MM.1S (cell line): Measurements from ENCODE around the gene PIEZO1.

Experiments used
- DNase-seq: peaks from one replicate; pipeline ENCODE4 v3.0.0-alpha.2; 2015
- H2AFZ ChIP-seq: fragments of 300-600 bp; sonication (generic); 2 replicates; pipeline ENCODE4 v1.6.0; 2016; ENCODE audit warnings: antibody characterized with exemption, low read length
- H3F3A ChIP-seq: fragments of 300-600 bp; sonication (generic); 2 replicates; pipeline ENCODE4 v1.6.1; 2016; ENCODE audit warnings: mild to moderate bottlenecking, antibody characterized with exemption, low read length, moderate library complexity, mixed read lengths; ENCODE audit not compliant: insufficient read depth
- H3K27ac ChIP-seq: fragments of 300-600 bp; sonication (generic); 2 replicates; pipeline ENCODE4 v1.5.1; 2016; ENCODE audit warnings: mild to moderate bottlenecking, low read length
- H3K27me3 ChIP-seq: fragments of 300-600 bp; sonication (generic); replicated peaks from 2 replicates; pipeline ENCODE4 v1.6.0; 2016; ENCODE audit warnings: low read length; ENCODE audit not compliant: insufficient read depth
- H3K36me3 ChIP-seq: fragments of 300-600 bp; sonication (generic); replicated peaks from 2 replicates; pipeline ENCODE4 v1.6.1; 2016; ENCODE audit warnings: mild to moderate bottlenecking, low read length, mixed read lengths; ENCODE audit not compliant: insufficient read depth
- H3K4me1 ChIP-seq: fragments of 300-600 bp; sonication (generic); 2 replicates; pipeline ENCODE4 v1.6.1; 2016; ENCODE audit warnings: low read length, mixed read lengths
- H3K4me2 ChIP-seq: fragments of 300-600 bp; sonication (generic); 2 replicates; pipeline ENCODE4 v1.6.0; 2016; ENCODE audit warnings: low read depth, low read length
- H3K4me3 ChIP-seq: fragments of 300-600 bp; sonication (generic); 2 replicates; pipeline ENCODE4 v1.5.1; 2016; ENCODE audit warnings: low read length, mixed read lengths
- H3K79me2 ChIP-seq: fragments of 300-600 bp; sonication (generic); 2 replicates; pipeline ENCODE4 v1.6.1; 2016; ENCODE audit warnings: mixed run types, low read length, mixed read lengths
- H3K9ac ChIP-seq: fragments of 300-600 bp; sonication (generic); 2 replicates; pipeline ENCODE4 v1.6.1; 2016; ENCODE audit warnings: low read length, mixed read lengths
- H3K9me2 ChIP-seq: fragments of 300-600 bp; sonication (generic); replicated peaks from 2 replicates; pipeline ENCODE4 v1.6.1; 2016; ENCODE audit warnings: mild to moderate bottlenecking, low read length, mixed read lengths; ENCODE audit not compliant: insufficient read depth
- H3K9me3 ChIP-seq: fragments of 300-600 bp; sonication (generic); replicated peaks from 2 replicates; pipeline ENCODE4 v1.6.1; 2016; ENCODE audit warnings: mild to moderate bottlenecking, low read length, mixed read lengths; ENCODE audit not compliant: insufficient read depth
- H4K20me1 ChIP-seq: fragments of 300-600 bp; sonication (generic); 2 replicates; pipeline ENCODE4 v1.6.1; 2016; ENCODE audit warnings: mild to moderate bottlenecking, low read length, moderate library complexity, mixed read lengths; ENCODE audit not compliant: insufficient read depth
- CTCF ChIP-seq: fragments of 300-600 bp; sonication (generic); IDR thresholded peaks from 2 replicates; pipeline ENCODE4 v1.5.1; 2016; ENCODE audit warnings: antibody characterized with exemption, low read length, mixed read lengths
- EZH2 ChIP-seq: fragments of 300-600 bp; sonication (generic); optimal IDR thresholded peaks from 2 replicates; pipeline ENCODE3; 2017; ENCODE audit warnings: low read depth, mild to moderate bottlenecking, antibody characterized with exemption, low read length, mixed read lengths
- EZH2phosphoT487 ChIP-seq: fragments of 300-600 bp; sonication (generic); IDR thresholded peaks from 2 replicates; pipeline ENCODE4 v1.6.1; 2018; ENCODE audit warnings: antibody characterized with exemption, low read length

The PIEZO1 gene

DNA sequence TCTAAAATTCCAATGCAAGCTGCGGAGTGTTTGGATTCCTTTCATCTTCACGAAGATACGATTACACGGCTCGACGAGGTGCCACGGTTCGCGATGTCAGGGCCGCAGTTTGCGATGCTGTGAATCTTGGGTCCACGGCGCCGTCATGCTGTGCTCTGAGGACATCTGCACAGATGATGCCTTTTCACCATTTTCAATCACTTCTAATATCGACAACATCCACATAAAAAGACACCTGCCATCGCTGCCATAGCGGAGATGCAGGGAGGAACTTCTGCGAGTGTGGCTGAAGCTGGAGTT lies 33.5 kb upstream of the PIEZO1 start:
- no peak overlapping the region for H3K27ac ChIP-seq

GRCh38 chr16:88817785-88818574 lies 33.0 kb upstream of the PIEZO1 start:
- Histone ChIP-seq H3K79me2 (no peaks in the 10 kb centered on the region), H3F3A (no peaks in the 10 kb centered on the region), H3K4me2 (no peak overlapping the region), H3K27me3 (0 out of 2 replicates have a peak, but pooled peaks cover 4% of the 10 kb centered on the region), H4K20me1 (no peaks in the 10 kb centered on the region), H3K27ac (no peak overlapping the region), H3K9me3 (no peaks in the 10 kb centered on the region), H3K4me1 (no peaks in the 10 kb centered on the region), H3K9me2 (no peaks in the 10 kb centered on the region), H3K9ac (no peak overlapping the region), H3K36me3 (no peaks in the 10 kb centered on the region), H2AFZ (no peak overlapping the region), H3K4me3 (no peak overlapping the region)
- no peak for TF ChIP-seq CTCF
- no peak for TF ChIP-seq EZH2phosphoT487
- TF ChIP-seq EZH2 = no peak
- DNase-seq = no peak

More for the DNA sequence above, 33.5 kb upstream of the PIEZO1 start:
- H3K27me3 ChIP-seq = 0 out of 2 replicates have a peak, but pooled peaks cover 4% of the 10 kb centered on the region
- no peaks in the 10 kb centered on the region for H3K79me2 ChIP-seq
- no peak for DNase-seq
- H3K9ac ChIP-seq = no peak overlapping the region
- H3K36me3 ChIP-seq = no peaks in the 10 kb centered on the region
- no peaks in the 10 kb centered on the region for H3F3A ChIP-seq
- H3K9me3 ChIP-seq = no peaks in the 10 kb centered on the region
- H3K4me1 ChIP-seq = no peaks in the 10 kb centered on the region
- H4K20me1 ChIP-seq = no peaks in the 10 kb centered on the region
- H3K4me3 ChIP-seq = no peak overlapping the region
- H2AFZ ChIP-seq = no peak overlapping the region
- TF ChIP-seq EZH2 (no peak), CTCF (no peak), EZH2phosphoT487 (no peak)
- no peaks in the 10 kb centered on the region for H3K9me2 ChIP-seq
- H3K4me2 ChIP-seq = no peak overlapping the region

GRCh38 chr16:88816736-88817535 lies 31.9 kb upstream of the PIEZO1 start:
- no peaks in the 10 kb centered on the region for H3K36me3 ChIP-seq
- no peak overlapping the region for H2AFZ ChIP-seq
- no peak overlapping the region for H3K9ac ChIP-seq
- H3K4me3 ChIP-seq = no peak overlapping the region
- TF ChIP-seq EZH2 (no peak), CTCF (no peak), EZH2phosphoT487 (no peak)
- H3K27me3 ChIP-seq = 0 out of 2 replicates have a peak, but pooled peaks cover 4% of the 10 kb centered on the region
- H3K9me3 ChIP-seq = no peaks in the 10 kb centered on the region
- H3K4me2 ChIP-seq = no peak overlapping the region
- DNase-seq = no peak
- no peaks in the 10 kb centered on the region for H4K20me1 ChIP-seq
- H3F3A ChIP-seq = no peaks in the 10 kb centered on the region
- H3K27ac ChIP-seq = no peak overlapping the region
- no peaks in the 10 kb centered on the region for H3K79me2 ChIP-seq
- H3K4me1 ChIP-seq = no peaks in the 10 kb centered on the region
- no peaks in the 10 kb centered on the region for H3K9me2 ChIP-seq
